K562 (cell line): ENCODE measurements around the gene MFAP5. TPM values are rescaled to one million over a fixed set of nuclear protein-coding genes. Genes with fewer than 3 reads are reported as not detected.

Experiments
- C11orf30 ChIP-seq: fragments of 450-650 bp; IDR thresholded peaks from 2 replicates; pipeline ENCODE4 v1.6.1; 2016; ENCODE audit warnings: low read depth, mild to moderate bottlenecking
- EP400 ChIP-seq: fragments of 450-650 bp; IDR thresholded peaks from 2 replicates; pipeline ENCODE4 v1.6.1; 2017; ENCODE audit warnings: antibody characterized with exemption, mild to moderate bottlenecking, moderate library complexity
- FOXA3 ChIP-seq, 2 experiments: fragments of 450-650 bp in 1 of 2; sonication (generic) in 1 of 2; formaldehyde crosslinking; IDR thresholded peaks in 1 of 2; conservative IDR thresholded peaks in 1 of 2; 2 replicates each; pipeline versions ENCODE4 v1.4.0 to v1.8.0; 2020 to 2022; ENCODE audit warnings: mild to moderate bottlenecking in 2 of 2, missing genetic modification reagents in 1 of 2
- FOXP1 ChIP-seq: sonication (generic); formaldehyde crosslinking; IDR thresholded peaks from 2 replicates; pipeline ENCODE4 v1.8.0; 2022; ENCODE audit warnings: mild to moderate bottlenecking, missing genetic modification reagents
- HDAC1 ChIP-seq, 2 experiments: fragments of 450-650 bp; IDR thresholded peaks; 2 replicates each; pipeline ENCODE4 v1.6.1; 2016 to 2017; ENCODE audit warnings: inconsistent platforms in 1 of 2, mild to moderate bottlenecking in 1 of 2, moderate library complexity in 1 of 2
- HDAC2 ChIP-seq: fragments of 450-650 bp; IDR thresholded peaks from 2 replicates; pipeline ENCODE4 v1.6.1; 2016; ENCODE audit warnings: mild to moderate bottlenecking
- HMGXB4 ChIP-seq: sonication (generic); formaldehyde crosslinking; IDR thresholded peaks from 2 replicates; pipeline ENCODE4 v1.8.1; 2023; ENCODE audit warnings: mild to moderate bottlenecking, missing genetic modification reagents
- KLF6 ChIP-seq: fragments of 250-450 bp; sonication (Bioruptor Pico); IDR thresholded peaks from 2 replicates; pipeline ENCODE4 v1.4.0; 2020; ENCODE audit warnings: mild to moderate bottlenecking, moderate library complexity, borderline replicate concordance
- MLLT1 ChIP-seq, 2 experiments: fragments of 450-650 bp; IDR thresholded peaks; 2 replicates each; pipeline ENCODE4 v1.6.1; 2016
- REST ChIP-seq, 2 experiments: fragments of 450-650 bp; formaldehyde crosslinking in 1 of 2; IDR thresholded peaks; 2 replicates each; pipeline versions ENCODE4 v1.4.0 to v1.6.1; 2014 to 2020; ENCODE audit warnings: mild to moderate bottlenecking in 2 of 2, borderline replicate concordance in 1 of 2, low read depth in 1 of 2
- SAP30 ChIP-seq: fragments of 200-600 bp; sonication (generic); IDR thresholded peaks from 2 replicates; pipeline ENCODE4 v1.6.1; 2012; ENCODE audit warnings: borderline replicate concordance, low read depth, mild to moderate bottlenecking, moderate library complexity, low read length, control low read depth, inconsistent platforms; ENCODE audit not compliant: insufficient read depth, poor library complexity, severe bottlenecking
- TBP ChIP-seq: optimal IDR thresholded peaks from 2 replicates; pipeline ENCODE3; 2011; ENCODE audit warnings: low read depth, low read length, improper control_type of control experiment
- TCF7L2 ChIP-seq: fragments of 150-350 bp; IDR thresholded peaks from 2 replicates; pipeline ENCODE4 v1.6.1; 2016; ENCODE audit warnings: low read depth, mild to moderate bottlenecking, low read length, moderate library complexity
- ZKSCAN8 ChIP-seq: fragments of 200-800 bp; sonication (Bioruptor generic); IDR thresholded peaks from 2 replicates; pipeline ENCODE4 v1.6.1; 2016; ENCODE audit warnings: missing genetic modification characterization, missing compliant biosample characterization
- ZNF23 ChIP-seq: fragments of 250-450 bp; sonication (Bioruptor Pico); IDR thresholded peaks from 2 replicates; pipeline ENCODE4 v1.4.0; 2020; ENCODE audit warnings: mild to moderate bottlenecking
- ZNF41 ChIP-seq: fragments of 250-450 bp; sonication (Bioruptor Pico); conservative IDR thresholded peaks from 2 replicates; pipeline ENCODE4 v1.4.0; 2020; ENCODE audit warnings: mild to moderate bottlenecking
- ZNF589 ChIP-seq: fragments of 200-800 bp; sonication (Bioruptor generic); IDR thresholded peaks from 2 replicates; pipeline ENCODE4 v1.6.1; 2016; ENCODE audit warnings: low read depth, missing genetic modification characterization, missing compliant biosample characterization
- ZNF76 ChIP-seq: fragments of 250-450 bp; sonication (Bioruptor Pico); IDR thresholded peaks from 2 replicates; pipeline ENCODE4 v1.4.0; 2020; ENCODE audit warnings: mild to moderate bottlenecking, moderate library complexity, borderline replicate concordance
- polyA plus RNA-seq, 8 experiments: library from polyadenylated mRNA; depleted of rRNA in 4 of 8; stranded (reverse) in 5 of 8; unstranded in 3 of 8; fragments of >200 nt; fragmentation: Nextera tagmentation in 2 of 8; fragmentation: Illumina TruSeq in 1 of 8; extraction: Ambion mirVana in 2 of 8; extraction: Trizol in 1 of 8; gene quantifications; 2 replicates each; pipeline versions ENCODE4 v1.2.1 to v1.2.3, GENCODE V29; 2011 to 2014; ENCODE audit warnings: inconsistent platforms in 1 of 8, missing spikeins in 1 of 8
- total RNA-seq, 7 experiments: library from RNA; depleted of rRNA in 6 of 7; stranded (reverse); fragments of >200 nt in 6 of 7; fragmentation: Illumina TruSeq in 2 of 7; extraction: Trizol in 2 of 7; gene quantifications; 2 replicates each; pipeline versions ENCODE4 v1.2.1 to v1.2.3, GENCODE V29; 2011 to 2021; ENCODE audit warnings: low replicate concordance in 1 of 7

The MFAP5 gene
- total and polyA plus RNA-seq, 9 of the 15 experiments (the other 6 are each of a cell fraction or from before 2014, with no cell fraction given): not detected

- no peak for TF ChIP-seq REST (IDR thresholded peaks at IDR 0.05; ENCODE audit: borderline replicate concordance)
- TF ChIP-seq REST (CRISPR knock-in tag; IDR thresholded peaks at IDR 0.05; ENCODE audit: low read depth): no peak
- TF ChIP-seq HDAC1 (IDR thresholded peaks at IDR 0.05): 0 out of 4 replicates have a peak, but pooled peaks of 1 of the 2 experiments have one; percentile 29
- no peak for TF ChIP-seq ZNF76 (CRISPR knock-in tag)
- no peak for TF ChIP-seq C11orf30
- TF ChIP-seq MLLT1 (IDR thresholded peaks at IDR 0.05): no peak
- no peak for TF ChIP-seq ZKSCAN8
- TF ChIP-seq ZNF589 (CRISPR knock-in tag): no peak
- TF ChIP-seq TBP: no peak
- TF ChIP-seq FOXP1 (CRISPR knock-in tag): no peak
- TF ChIP-seq SAP30: no peak
- no peak for TF ChIP-seq EP400
- TF ChIP-seq KLF6: no peak
- TF ChIP-seq ZNF23 (CRISPR knock-in tag): no peak
- TF ChIP-seq FOXA3 (CRISPR knock-in tag; conservative IDR thresholded peaks at IDR 0.05 in 1 of 2, IDR thresholded peaks at IDR 0.05 in 1 of 2): no peak
- no peak for TF ChIP-seq TCF7L2
- TF ChIP-seq ZNF41: no peak
- TF ChIP-seq HDAC2: no peak
- TF ChIP-seq HMGXB4 (CRISPR knock-in tag): no peak
These were observed 37.1 kb upstream of the MFAP5 start (continued) for GRCh38 chr12:8699714-8700113.
